ENCODE measurements around the gene PHF2.

PHF2 gene

DNA sequence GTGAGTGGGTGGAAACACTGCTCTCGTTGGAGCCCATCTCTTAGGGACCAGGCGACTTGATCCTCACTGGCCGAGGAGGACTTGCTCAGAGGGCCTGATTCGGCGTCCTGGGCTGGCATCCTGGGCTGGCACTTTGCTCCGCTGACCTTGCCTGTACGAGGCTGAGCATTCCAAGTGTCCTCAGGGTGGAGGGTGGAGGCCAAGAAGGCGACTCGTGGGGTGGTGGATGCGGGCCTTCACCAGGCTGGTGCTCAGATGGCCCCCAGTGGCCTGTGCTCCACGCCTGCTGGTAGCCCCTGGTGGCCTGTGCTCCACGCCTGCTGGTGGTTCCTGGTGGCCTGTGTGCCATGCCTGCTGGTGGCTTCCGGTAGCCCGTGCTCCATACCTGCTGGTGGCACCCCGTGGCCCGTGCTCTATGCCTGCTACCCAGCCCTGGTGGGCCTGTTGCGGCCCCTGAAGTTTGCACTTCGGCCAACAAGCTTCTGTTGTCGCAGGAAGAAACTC, 42.9 kb downstream of the PHF2 start:
- Mint-ChIP-seq H3K36me3 (ENCODE audit: low read depth) (no peaks in the 10 kb centered on the region), H3K27ac (no peak overlapping the region), H3K4me3 (no peak overlapping the region), H3K4me1 (no peaks in the 10 kb centered on the region), H3K9me3 (no peaks in the 10 kb centered on the region), H3K27me3 (ENCODE audit: low read depth) (no peaks in the 10 kb centered on the region)
- TF ChIP-seq, protein P1, sequence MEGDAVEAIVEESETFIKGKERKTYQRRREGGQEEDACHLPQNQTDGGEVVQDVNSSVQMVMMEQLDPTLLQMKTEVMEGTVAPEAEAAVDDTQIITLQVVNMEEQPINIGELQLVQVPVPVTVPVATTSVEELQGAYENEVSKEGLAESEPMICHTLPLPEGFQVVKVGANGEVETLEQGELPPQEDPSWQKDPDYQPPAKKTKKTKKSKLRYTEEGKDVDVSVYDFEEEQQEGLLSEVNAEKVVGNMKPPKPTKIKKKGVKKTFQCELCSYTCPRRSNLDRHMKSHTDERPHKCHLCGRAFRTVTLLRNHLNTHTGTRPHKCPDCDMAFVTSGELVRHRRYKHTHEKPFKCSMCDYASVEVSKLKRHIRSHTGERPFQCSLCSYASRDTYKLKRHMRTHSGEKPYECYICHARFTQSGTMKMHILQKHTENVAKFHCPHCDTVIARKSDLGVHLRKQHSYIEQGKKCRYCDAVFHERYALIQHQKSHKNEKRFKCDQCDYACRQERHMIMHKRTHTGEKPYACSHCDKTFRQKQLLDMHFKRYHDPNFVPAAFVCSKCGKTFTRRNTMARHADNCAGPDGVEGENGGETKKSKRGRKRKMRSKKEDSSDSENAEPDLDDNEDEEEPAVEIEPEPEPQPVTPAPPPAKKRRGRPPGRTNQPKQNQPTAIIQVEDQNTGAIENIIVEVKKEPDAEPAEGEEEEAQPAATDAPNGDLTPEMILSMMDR (IDR thresholded peaks at IDR 0.05; ENCODE audit: unreplicated experiment in 3 of 3), result no peak

DNA sequence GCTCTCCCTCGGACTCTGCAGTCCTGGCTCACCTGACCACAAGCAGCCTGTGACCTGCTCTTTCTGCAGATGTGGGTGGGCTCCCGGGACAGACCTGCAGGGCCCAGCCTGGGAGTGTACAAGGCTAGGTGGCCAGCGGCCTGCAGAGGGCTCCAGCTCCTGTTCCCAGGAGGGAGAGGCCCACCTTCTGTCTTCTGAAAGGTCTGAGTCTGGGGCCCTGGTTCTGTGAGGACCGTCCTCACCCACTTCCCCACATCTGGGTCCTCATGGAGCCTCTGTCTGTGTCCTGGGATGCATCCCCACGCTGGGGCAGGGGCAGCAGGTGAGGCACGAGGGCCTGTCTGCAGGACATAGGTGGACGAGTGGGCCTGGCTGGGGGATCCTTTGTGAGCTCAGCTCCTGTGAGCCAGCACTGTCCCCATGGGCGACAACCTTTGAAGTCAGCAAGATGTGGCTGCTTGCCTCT, 43.7 kb downstream of the PHF2 start:
- Mint-ChIP-seq H3K9me3 (no peaks in the 10 kb centered on the region), H3K4me1 (no peaks in the 10 kb centered on the region), H3K27me3 (ENCODE audit: low read depth) (no peaks in the 10 kb centered on the region), H3K36me3 (ENCODE audit: low read depth) (no peaks in the 10 kb centered on the region), H3K4me3 (no peak overlapping the region), H3K27ac (no peak overlapping the region)
- TF ChIP-seq, protein P1 (IDR thresholded peaks at IDR 0.05; ENCODE audit: unreplicated experiment in 3 of 3), result no peak

- H3K9me3 Mint-ChIP-seq, result peaks cover 1% of the 10 kb centered on the region
- H3K27ac Mint-ChIP-seq, result no peak overlapping the region
- TF ChIP-seq, protein P1 (IDR thresholded peaks at IDR 0.05; ENCODE audit: unreplicated experiment in 3 of 3), result no peak
- peaks cover under 1% of the 10 kb centered on the region for H3K36me3 Mint-ChIP-seq (ENCODE audit: low read depth)
- no peaks in the 10 kb centered on the region for H3K4me1 Mint-ChIP-seq
- no peak overlapping the region for H3K4me3 Mint-ChIP-seq
- H3K27me3 Mint-ChIP-seq (ENCODE audit: low read depth), result no peaks in the 10 kb centered on the region
Measured at GRCh38 chr9:93620881-93621820, 44.8 kb downstream of the PHF2 start.

DNA sequence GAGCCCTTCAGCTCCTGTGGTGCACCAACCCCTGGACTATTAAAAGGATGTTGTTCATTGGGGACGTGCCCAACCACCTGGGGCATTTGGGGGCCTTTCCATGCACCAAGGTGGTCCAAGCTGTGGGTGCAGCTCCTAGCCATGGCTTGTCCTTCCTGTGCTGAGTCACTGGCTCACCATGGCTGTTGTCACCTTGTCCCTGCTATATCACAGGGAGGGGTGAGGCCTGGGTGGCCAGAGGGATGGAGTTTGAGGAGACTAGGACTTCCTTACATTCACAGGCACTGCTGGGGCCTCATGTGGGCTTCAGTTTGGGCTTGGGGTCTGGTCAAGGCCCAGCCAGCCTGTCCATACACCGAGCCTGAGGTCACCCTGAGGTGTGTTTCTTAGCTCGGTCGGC, 45.5 kb downstream of the PHF2 start:
- Mint-ChIP-seq H3K27ac (no peak overlapping the region), H3K4me3 (no peak overlapping the region), H3K9me3 (peaks cover 6% of the 10 kb centered on the region), H3K27me3 (ENCODE audit: low read depth) (no peaks in the 10 kb centered on the region), H3K4me1 (no peaks in the 10 kb centered on the region), H3K36me3 (ENCODE audit: low read depth) (peaks cover 4% of the 10 kb centered on the region)
- TF ChIP-seq, protein P1 (IDR thresholded peaks at IDR 0.05; ENCODE audit: unreplicated experiment in 3 of 3), result no peak

GRCh38 chr9:93622691-93623090, 46.3 kb downstream of the PHF2 start:
- Mint-ChIP-seq H3K27ac (no peak overlapping the region), H3K4me1 (no peaks in the 10 kb centered on the region), H3K9me3 (peaks cover 12% of the 10 kb centered on the region), H3K36me3 (ENCODE audit: low read depth) (peaks cover 8% of the 10 kb centered on the region), H3K27me3 (ENCODE audit: low read depth) (no peaks in the 10 kb centered on the region), H3K4me3 (no peak overlapping the region)
- TF ChIP-seq, protein P1 (IDR thresholded peaks at IDR 0.05; ENCODE audit: unreplicated experiment in 3 of 3), result no peak
